GM21619 (cell line): Measurements from ENCODE around the gene RDH5.
A peak's percentile ranks its signal among the peaks of the same experiment; 100 is the strongest.

Experiments used
- ATAC-seq: cut with Tn5 transposase; IDR thresholded peaks from one replicate; pipeline ENCODE4 v1.9.1; 2021; ENCODE audit not compliant: unreplicated experiment

RDH5 gene

GRCh38 chr12:55720071-55720564 is at the start of gene RDH5:
TSS of gene RDH5 (plus strand) at chr12:55720393. CDS start at chr12:55721185, 792 bp downstream.
- no peak for ATAC-seq

- no peak for ATAC-seq
These were observed 48.4 kb upstream of the RDH5 start for GRCh38 chr12:55671746-55672145.

GRCh38 chr12:55673638-55674037 is 46.6 kb upstream of the RDH5 start:
- peak; percentile 98 for ATAC-seq

- ATAC-seq: no peak
These were observed 44.5 kb upstream of the RDH5 start for GRCh38 chr12:55675666-55676065.

GRCh38 chr12:55676707-55677106 is 43.5 kb upstream of the RDH5 start:
- no peak for ATAC-seq

- no peak for ATAC-seq
These were observed 40.5 kb upstream of the RDH5 start for GRCh38 chr12:55679691-55680090.

GRCh38 chr12:55681142-55682077 is 38.8 kb upstream of the RDH5 start:
- ATAC-seq: no peak

GRCh38 chr12:55682087-55682796 is 38.0 kb upstream of the RDH5 start:
- ATAC-seq: no peak

GRCh38 chr12:55683676-55684075 is 36.5 kb upstream of the RDH5 start:
- ATAC-seq: no peak

GRCh38 chr12:55684761-55685370 is 35.3 kb upstream of the RDH5 start:
- no peak for ATAC-seq

GRCh38 chr12:55685671-55686070 is 34.5 kb upstream of the RDH5 start:
- ATAC-seq: no peak

GRCh38 chr12:55686366-55687010 is 33.7 kb upstream of the RDH5 start:
- ATAC-seq: no peak

- no peak for ATAC-seq
These were observed 32.4 kb upstream of the RDH5 start for GRCh38 chr12:55687746-55688145.

- ATAC-seq: no peak
These were observed 31.2 kb upstream of the RDH5 start for GRCh38 chr12:55688716-55689655.

- no peak for ATAC-seq
These were observed 27.4 kb upstream of the RDH5 start for GRCh38 chr12:55692631-55693322.

GRCh38 chr12:55693323-55694187 is 26.6 kb upstream of the RDH5 start:
- no peak for ATAC-seq

GRCh38 chr12:55694188-55694515 is 26.0 kb upstream of the RDH5 start:
- no peak for ATAC-seq

- ATAC-seq: no peak
These were observed 25.5 kb upstream of the RDH5 start for GRCh38 chr12:55694651-55695050.
